ENCODE results near the gene CD300A. TPM values are rescaled to one million over a fixed set of nuclear protein-coding genes. Genes with fewer than 3 reads are reported as not detected.

Gene CD300A
- total and polyA plus RNA-seq, 4 donors: 2.2 to 11.5 (median 8.0) TPM

GRCh38 chr17:74453665-74454196 is 12.7 kb upstream of the CD300A start:
- peak; percentile 83 for DNase-seq (ENCODE audit: low spot score)
- TF ChIP-seq HNF4A (conservative IDR thresholded peaks at IDR 0.05) (peak in 1 of 2 donors; percentile 2), YY1 (IDR thresholded peaks at IDR 0.05) (no peak), FOXA2 (IDR thresholded peaks at IDR 0.05) (no peak), REST (IDR thresholded peaks at IDR 0.05) (no peak), RAD21 (IDR thresholded peaks at IDR 0.05) (no peak), EGR1 (IDR thresholded peaks at IDR 0.05; ENCODE audit: low read depth in 2 of 2) (peak in 1 of 2 donors; percentile 10)
- H3K27me3 ChIP-seq (ENCODE audit: control insufficient read depth in 4 of 4, insufficient read depth in 4 of 4, low read length in 3 of 4): no peaks in the 10 kb centered on the region
- WGBS: 3% methylated on average over 43 of the region's 43 CpGs
- peak overlapping the region in 1 of 2 donors; percentile 85 for H3K9ac ChIP-seq (ENCODE audit: low read depth in 1 of 2, low read length in 2 of 2)
- peak overlapping the region in 2 of 3 donors; percentile 6 to 50 for H3K4me3 ChIP-seq (ENCODE audit: low read depth in 1 of 3, low read length in 3 of 3)
- no peaks in the 10 kb centered on the region for H3K36me3 ChIP-seq (ENCODE audit: control insufficient read depth in 4 of 4, insufficient read depth in 3 of 4, low read depth in 1 of 4, low read length in 3 of 4)
- no peaks in the 10 kb centered on the region for H3K9me3 ChIP-seq (ENCODE audit: control insufficient read depth in 4 of 4, low read length in 3 of 4)
- peak overlapping the region; percentile 90 to 92 for H3K27ac ChIP-seq (ENCODE audit: low read depth in 1 of 2, low read length in 2 of 2)
- peaks cover 14 to 68% (median 62%) of the 10 kb centered on the region in 4 donors for H3K4me1 ChIP-seq (ENCODE audit: control insufficient read depth in 4 of 4, insufficient read depth in 4 of 4, low read length in 3 of 4)

- WGBS: 6% methylated on average over 40 of the region's 40 CpGs
- Histone ChIP-seq H3K4me1 (ENCODE audit: control insufficient read depth in 4 of 4, insufficient read depth in 4 of 4, low read length in 3 of 4) (peaks cover 11 to 61% (median 55%) of the 10 kb centered on the region in 4 donors), H3K4me3 (ENCODE audit: low read depth in 1 of 3, low read length in 3 of 3) (peak overlapping the region; percentile 14 to 48 (median 30)), H3K9me3 (ENCODE audit: control insufficient read depth in 4 of 4, low read length in 3 of 4) (no peaks in the 10 kb centered on the region), H3K27me3 (ENCODE audit: control insufficient read depth in 4 of 4, insufficient read depth in 4 of 4, low read length in 3 of 4) (no peaks in the 10 kb centered on the region), H3K27ac (ENCODE audit: low read depth in 1 of 2, low read length in 2 of 2) (peak overlapping the region; percentile 85 to 94), H3K36me3 (ENCODE audit: control insufficient read depth in 4 of 4, insufficient read depth in 3 of 4, low read depth in 1 of 4, low read length in 3 of 4) (no peaks in the 10 kb centered on the region), H3K9ac (ENCODE audit: low read depth in 1 of 2, low read length in 2 of 2) (peak overlapping the region; percentile 60 to 69)
- no peak for DNase-seq (ENCODE audit: low spot score)
- peak; percentile 26 to 55 for TF ChIP-seq RAD21 (IDR thresholded peaks at IDR 0.05)
- TF ChIP-seq SP1 (IDR thresholded peaks at IDR 0.05): peak; percentile 58
- peak; percentile 63 for TF ChIP-seq REST (IDR thresholded peaks at IDR 0.05)
- peak; percentile 39 for TF ChIP-seq YY1 (IDR thresholded peaks at IDR 0.05)
- TF ChIP-seq EGR1 (IDR thresholded peaks at IDR 0.05; ENCODE audit: low read depth in 2 of 2): peak in 1 of 2 donors; percentile 75
- no peak for TF ChIP-seq GABPA (IDR thresholded peaks at IDR 0.05 in 1 of 2, conservative IDR thresholded peaks at IDR 0.05 in 1 of 2)
- TF ChIP-seq RXRA (IDR thresholded peaks at IDR 0.05): peak; percentile 56 to 59
- no peak for TF ChIP-seq MAX (IDR thresholded peaks at IDR 0.05)
- no peak for TF ChIP-seq CTCF (IDR thresholded peaks at IDR 0.05; ENCODE audit: low read depth, low read length, missing input control)
- TF ChIP-seq NR2F2 (IDR thresholded peaks at IDR 0.05): peak; percentile 51
- TF ChIP-seq FOXA1 (IDR thresholded peaks at IDR 0.05): no peak
- TF ChIP-seq ZBTB33 (IDR thresholded peaks at IDR 0.05): no peak
- TF ChIP-seq HNF4A (conservative IDR thresholded peaks at IDR 0.05): peak; percentile 56 to 67
- no peak for TF ChIP-seq JUND (IDR thresholded peaks at IDR 0.05)
- TF ChIP-seq TAF1 (conservative IDR thresholded peaks at IDR 0.05): no peak
- no peak for TF ChIP-seq ATF3 (IDR thresholded peaks at IDR 0.05)
- no peak for TF ChIP-seq FOXA2 (IDR thresholded peaks at IDR 0.05)
- TF ChIP-seq HNF4G (IDR thresholded peaks at IDR 0.05): no peak
Measured at GRCh38 chr17:74454197-74455024, 12.0 kb upstream of the CD300A start.

Data from liver (tissue), 9 donors.